Fibroblast of villous mesenchyme (primary cell): ENCODE measurements around the gene TRPM6. TPM values are rescaled to one million over a fixed set of nuclear protein-coding genes. Genes with fewer than 3 reads are reported as not detected.
"Not testable (repeated sequence)": the region's sequence is repeated elsewhere in the genome, so short reads cannot be mapped to it uniquely, and the experiment has no call there.

ENCODE experiments used
- DNase-seq: peaks from one replicate; pipeline ENCODE4 v3.0.0-alpha.2; 2010; ENCODE audit warnings: low read depth
- H3K4me3 ChIP-seq: 2 replicates; pipeline ENCODE4 v1.5.1; 2011; ENCODE audit warnings: low read depth, mild to moderate bottlenecking, low read length
- total RNA-seq: library from RNA; depleted of rRNA; stranded (reverse); fragments of >200 nt; gene quantifications from 2 replicates; pipeline ENCODE4 v1.2.3, GENCODE V29; 2012
- TF ChIP-seq, protein P1 (sequence below): IDR thresholded peaks from 2 replicates; pipeline ENCODE4 v1.5.1; 2012; ENCODE audit warnings: low read depth, mild to moderate bottlenecking, low read length; ENCODE audit not compliant: insufficient read depth

TRPM6 gene
- total RNA-seq, 1 donor, result under 0.01 TPM

DNA sequence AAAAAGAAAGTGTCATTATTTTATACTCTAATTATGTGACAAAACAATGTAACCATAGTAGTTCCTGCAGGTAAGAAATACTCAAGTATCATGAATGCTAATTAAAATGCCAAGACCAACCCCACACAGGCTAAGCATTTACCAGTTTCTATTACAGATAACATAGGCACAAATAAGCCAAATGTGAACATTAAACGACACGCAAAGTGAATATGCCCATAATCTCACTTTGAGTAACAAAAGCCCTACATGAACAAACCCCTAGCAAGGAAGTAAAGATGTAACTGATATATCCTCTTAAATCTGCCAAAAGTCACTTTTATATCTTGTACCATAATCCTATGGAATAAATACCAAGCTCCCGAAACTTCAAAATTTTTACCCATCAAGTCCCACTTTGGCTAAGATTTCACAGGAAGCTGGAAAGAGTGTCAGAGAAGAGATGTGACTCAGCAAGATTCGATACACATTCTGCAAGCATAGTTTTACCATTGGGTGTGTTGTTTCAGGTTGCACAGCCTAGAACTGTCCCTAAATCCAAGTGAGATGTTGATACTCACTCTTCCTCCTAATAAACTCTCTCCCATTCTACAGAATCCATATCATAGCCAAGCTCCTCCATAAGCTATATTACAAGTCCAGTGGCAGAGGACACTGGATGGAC, 28.8 kb downstream of the TRPM6 start:
- TF ChIP-seq, protein P1, sequence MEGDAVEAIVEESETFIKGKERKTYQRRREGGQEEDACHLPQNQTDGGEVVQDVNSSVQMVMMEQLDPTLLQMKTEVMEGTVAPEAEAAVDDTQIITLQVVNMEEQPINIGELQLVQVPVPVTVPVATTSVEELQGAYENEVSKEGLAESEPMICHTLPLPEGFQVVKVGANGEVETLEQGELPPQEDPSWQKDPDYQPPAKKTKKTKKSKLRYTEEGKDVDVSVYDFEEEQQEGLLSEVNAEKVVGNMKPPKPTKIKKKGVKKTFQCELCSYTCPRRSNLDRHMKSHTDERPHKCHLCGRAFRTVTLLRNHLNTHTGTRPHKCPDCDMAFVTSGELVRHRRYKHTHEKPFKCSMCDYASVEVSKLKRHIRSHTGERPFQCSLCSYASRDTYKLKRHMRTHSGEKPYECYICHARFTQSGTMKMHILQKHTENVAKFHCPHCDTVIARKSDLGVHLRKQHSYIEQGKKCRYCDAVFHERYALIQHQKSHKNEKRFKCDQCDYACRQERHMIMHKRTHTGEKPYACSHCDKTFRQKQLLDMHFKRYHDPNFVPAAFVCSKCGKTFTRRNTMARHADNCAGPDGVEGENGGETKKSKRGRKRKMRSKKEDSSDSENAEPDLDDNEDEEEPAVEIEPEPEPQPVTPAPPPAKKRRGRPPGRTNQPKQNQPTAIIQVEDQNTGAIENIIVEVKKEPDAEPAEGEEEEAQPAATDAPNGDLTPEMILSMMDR, result no peak
- DNase-seq, result no peak

DNA sequence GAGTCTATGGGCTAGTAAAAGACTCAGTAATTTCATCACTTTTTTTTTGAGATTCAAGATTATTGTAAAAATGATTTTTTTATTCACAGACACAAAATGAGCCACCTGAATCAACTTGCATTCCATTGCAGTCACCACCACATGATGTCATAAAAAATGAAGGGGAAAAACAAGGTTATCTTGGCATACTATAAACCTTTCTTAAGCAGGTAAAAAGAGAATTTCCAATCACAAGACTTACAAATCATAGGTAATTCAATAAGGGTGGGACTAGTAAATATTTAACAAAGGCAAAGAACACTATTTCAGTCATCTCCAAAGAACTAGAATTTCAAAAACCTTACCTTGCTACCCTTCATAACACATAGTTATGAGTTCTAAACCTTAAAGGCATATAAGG, 30.7 kb downstream of the TRPM6 start:
- DNase-seq, result no peak
- TF ChIP-seq, protein P1, result no peak
- H3K4me3 ChIP-seq, result no peak overlapping the region

More for the DNA sequence above, 28.8 kb downstream of the TRPM6 start:
- H3K4me3 ChIP-seq, result no peak overlapping the region

DNA sequence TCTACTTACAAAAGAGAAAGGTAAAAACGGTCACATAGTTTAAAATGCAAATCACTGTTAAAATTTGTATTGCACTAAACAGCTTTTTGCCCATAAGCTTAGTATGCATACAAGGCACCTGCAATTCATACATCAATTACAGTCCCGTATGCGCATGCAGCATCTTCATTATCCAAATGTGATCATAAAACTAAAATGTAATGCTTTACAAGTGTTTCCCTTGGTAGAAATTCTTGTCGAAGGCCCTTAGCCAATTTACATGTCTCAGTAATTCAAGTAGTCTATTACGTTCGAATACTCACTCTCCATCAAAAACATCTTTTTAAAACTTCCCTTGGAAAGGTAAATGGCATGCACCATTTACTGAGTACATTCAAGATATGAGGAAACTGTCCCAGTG, 32.6 kb downstream of the TRPM6 start:
- no peak overlapping the region for H3K4me3 ChIP-seq
- no peak for DNase-seq
- TF ChIP-seq, protein P1, result no peak

DNA sequence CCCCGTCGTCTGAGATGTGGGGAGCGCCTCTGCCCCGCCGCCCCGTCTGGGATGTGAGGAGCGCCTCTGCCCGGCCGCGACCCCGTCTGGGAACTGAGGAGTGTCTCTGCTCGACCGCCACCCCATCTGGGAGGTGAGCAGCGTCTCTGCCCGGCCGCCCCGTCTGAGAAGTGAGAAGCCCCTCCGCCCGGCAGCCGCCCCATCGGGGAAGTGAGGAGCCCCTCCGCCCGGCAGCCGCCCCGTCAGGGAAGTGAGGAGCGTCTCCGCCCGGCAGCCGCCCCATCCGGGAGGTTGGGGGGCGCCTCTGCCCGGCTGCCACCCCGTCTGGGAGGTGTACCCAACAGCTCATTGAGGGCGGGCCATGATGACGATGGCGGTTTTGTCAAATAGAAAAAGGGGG, 34.7 kb downstream of the TRPM6 start:
- not testable (repeated sequence) for H3K4me3 ChIP-seq, DNase-seq

DNA sequence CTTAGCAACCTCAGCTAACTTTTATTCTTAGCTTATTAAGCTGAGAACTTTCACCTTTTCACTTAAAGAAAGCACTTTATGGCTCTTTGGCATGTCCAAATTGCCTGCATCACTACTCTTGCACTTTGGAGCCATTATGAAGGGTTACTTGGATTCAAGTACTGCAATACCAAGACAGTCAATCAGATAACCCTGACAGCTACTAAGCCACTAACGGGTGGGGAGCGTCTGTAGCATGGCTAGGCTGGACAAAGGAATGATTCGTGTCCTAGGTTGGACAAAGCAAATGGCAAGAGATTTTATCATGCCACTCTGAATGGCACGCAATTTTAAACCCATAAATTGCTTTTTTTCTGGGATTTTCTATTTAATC, 39.6 kb downstream of the TRPM6 start:
- H3K4me3 ChIP-seq, result no peak overlapping the region
- TF ChIP-seq, protein P1, result no peak
- DNase-seq, result no peak

DNA sequence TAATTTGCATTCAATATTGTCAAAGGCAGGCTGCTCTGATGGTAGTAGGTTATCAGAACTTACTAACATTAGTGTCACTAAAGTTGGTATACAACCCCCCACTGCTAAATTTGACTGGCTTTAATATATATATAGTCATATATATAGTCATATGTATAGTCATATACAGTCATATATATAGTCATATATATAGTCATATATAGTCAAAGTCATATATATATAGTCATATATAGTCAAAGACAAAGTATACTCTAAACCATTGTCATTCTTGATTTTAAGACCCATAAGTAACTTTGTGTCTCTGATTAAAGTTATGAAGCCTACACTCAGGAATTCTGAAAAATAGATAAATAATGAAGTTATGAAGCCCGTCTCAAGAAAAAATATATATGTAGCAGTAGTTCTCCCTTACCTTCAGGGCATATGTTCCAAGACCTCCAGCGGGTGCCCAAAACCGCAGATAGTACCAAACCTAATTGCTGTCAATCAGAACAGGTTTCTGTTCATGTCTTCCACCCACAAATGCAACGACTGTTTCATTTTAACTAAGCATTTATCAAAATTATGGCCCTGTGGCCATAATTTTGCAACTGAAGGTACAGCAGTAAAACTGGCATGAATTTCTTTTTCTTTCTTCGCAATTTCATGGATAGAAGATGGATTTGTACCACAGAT, 40.1 kb downstream of the TRPM6 start:
- H3K4me3 ChIP-seq, result no peak overlapping the region
- TF ChIP-seq, protein P1, result no peak
- no peak for DNase-seq

DNA sequence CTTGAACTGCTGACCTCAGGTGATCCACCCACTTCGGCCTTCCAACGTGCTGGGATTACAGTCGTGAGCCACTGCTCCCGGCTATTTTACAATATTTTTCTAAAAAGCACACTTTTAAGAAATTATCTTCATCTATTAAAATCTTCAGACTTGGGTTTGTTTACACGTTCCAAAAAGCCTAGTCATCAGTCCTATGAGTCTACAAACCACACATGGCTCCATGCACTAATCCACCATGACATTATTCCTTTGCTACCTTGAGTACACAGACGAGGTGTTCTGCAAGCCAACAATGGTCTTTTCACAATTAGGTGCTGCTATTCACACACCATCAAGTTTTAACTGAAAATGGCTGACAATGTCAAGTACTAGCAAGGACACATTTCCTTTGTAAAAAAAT, 41.0 kb downstream of the TRPM6 start:
- DNase-seq, result peak; percentile 10
- TF ChIP-seq, protein P1, result no peak
- H3K4me3 ChIP-seq, result no peak overlapping the region
